GM19193 (cell line): ENCODE measurements around the gene HAGHL.

ENCODE experiments used
- POLR2A ChIP-seq: IDR thresholded peaks from 4 replicates; pipeline ENCODE4 v1.6.1; 2011; ENCODE audit not compliant: insufficient read depth, insufficient read length; ENCODE audit errors: extremely low read depth

HAGHL gene

GRCh38 chr16:774086-775001 lies 47.4 kb downstream of the HAGHL start:
- TF ChIP-seq POLR2A, result no peak

GRCh38 chr16:775236-775796 lies 48.4 kb downstream of the HAGHL start:
- no peak for TF ChIP-seq POLR2A

GRCh38 chr16:776824-777223 lies 49.9 kb downstream of the HAGHL start:
- TF ChIP-seq POLR2A, result no peak

GRCh38 chr16:777826-778225 lies 50.9 kb downstream of the HAGHL start:
- no peak for TF ChIP-seq POLR2A

DNA sequence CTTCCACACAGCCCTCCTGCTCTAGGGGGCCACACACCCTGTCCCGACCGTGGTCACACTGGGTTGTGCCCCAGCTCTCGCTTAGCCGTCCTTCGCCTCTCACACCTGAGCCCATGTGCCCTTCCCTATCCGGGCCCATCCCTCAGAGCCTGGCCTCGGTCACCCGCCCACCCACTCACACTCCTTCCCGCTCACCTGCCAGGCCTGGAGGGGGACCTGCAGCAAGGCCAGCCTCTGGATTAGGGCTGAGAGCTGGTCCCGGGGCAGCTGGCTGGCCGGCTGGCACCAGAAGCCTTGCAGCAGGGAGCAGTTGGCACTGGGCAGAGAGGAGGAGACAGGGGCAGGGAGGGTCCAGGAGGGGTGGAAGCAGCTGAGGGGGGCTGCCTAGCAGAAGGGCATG lies 51.5 kb downstream of the HAGHL start:
- no peak for TF ChIP-seq POLR2A

- no peak for TF ChIP-seq POLR2A
Observed at GRCh38 chr16:778909-779527, 52.1 kb downstream of the HAGHL start.
